ENCODE measurements around the gene TSPAN12. TPM values are rescaled to one million over a fixed set of nuclear protein-coding genes. Genes with fewer than 3 reads are reported as not detected.

Gene TSPAN12
- polyA plus RNA-seq, 2 of the 4 experiments (the other 2 are of a cell fraction), result 0.62 to 0.98 TPM

GRCh38 chr7:120860156-120860555, 2.2 kb upstream of the TSPAN12 start:
- H3K4me3 ChIP-seq, result no peak overlapping the region
- H3K27ac ChIP-seq, result no peak overlapping the region
- no peak overlapping the region for H3K4me2 ChIP-seq
- ATAC-seq (no peak), FAIRE-seq (no peak), DNase-seq (ENCODE audit: low read depth in 1 of 2, low spot score in 1 of 2) (no peak)
- CTCF ChIA-PET, result interaction anchor here (1.0 to 1.8 kb wide), 3 partner anchors 18 to 128 kb away, joined by 3 to 4 read pairs (median 4); no protein-coding TSS in a partner anchor
- H3K9me3 ChIP-seq, result no peaks in the 10 kb centered on the region
- POLR2A ChIA-PET, result no interaction called here
- H3K4me1 ChIP-seq, result peaks cover 4% of the 10 kb centered on the region; the same call in 1 of the 3 replicates
- 43% methylated on average over 2 of the region's 2 CpGs for WGBS (ENCODE audit: missing lambda C conversion rate)
- TF ChIP-seq CEBPB (IDR thresholded peaks at IDR 0.05), result no peak
- TF ChIP-seq JUN (IDR thresholded peaks at IDR 0.05), result no peak
- TF ChIP-seq SMC3 (IDR thresholded peaks at IDR 0.05), result no peak
- TF ChIP-seq POLR2AphosphoS2 (conservative IDR thresholded peaks at IDR 0.05; ENCODE audit: low read length), result no peak
- TF ChIP-seq KDM5A (IDR thresholded peaks at IDR 0.05), result no peak
- no peak for TF ChIP-seq EHF (CRISPR knock-in tag; IDR thresholded peaks at IDR 0.05)
- no peak for TF ChIP-seq KDM1A (IDR thresholded peaks at IDR 0.05; ENCODE audit: low read depth)
- TF ChIP-seq ZNF302 (CRISPR knock-in tag; IDR thresholded peaks at IDR 0.05), result no peak
- no peak for TF ChIP-seq ELK1 (IDR thresholded peaks at IDR 0.05; ENCODE audit: low read depth, low read length)
- TF ChIP-seq HMGXB4 (CRISPR knock-in tag; IDR thresholded peaks at IDR 0.05; ENCODE audit: borderline replicate concordance), result no peak
- TF ChIP-seq CBX2 (IDR thresholded peaks at IDR 0.05; ENCODE audit: borderline replicate concordance, low read depth), result no peak

- Histone ChIP-seq H3K27ac (no peak overlapping the region), H3K4me3 (no peak overlapping the region), H3K4me1 (peaks cover 4% of the 10 kb centered on the region; the same call in 1 of the 3 replicates), H3K4me2 (no peak overlapping the region), H3K9me3 (no peaks in the 10 kb centered on the region)
- no peak for TF ChIP-seq CBX8 (IDR thresholded peaks at IDR 0.05)
- TF ChIP-seq SREBF2 (IDR thresholded peaks at IDR 0.05), result no peak
- ChIA-PET CTCF (interaction anchor here (1.6 to 1.8 kb wide), 2 partner anchors 18 to 54 kb away, joined by 4 read pairs; no protein-coding TSS in a partner anchor), POLR2A (no interaction called here)
- FAIRE-seq (no peak), DNase-seq (ENCODE audit: low read depth in 1 of 2, low spot score in 1 of 2) (no peak), ATAC-seq (no peak)
- 47% methylated on average over 6 of the region's 6 CpGs for WGBS (ENCODE audit: missing lambda C conversion rate)
Measured at GRCh38 chr7:120859459-120859858, 1.5 kb upstream of the TSPAN12 start.

GRCh38 chr7:120856621-120857352, 1.2 kb downstream of the TSPAN12 start:
- DNase-seq (ENCODE audit: low read depth in 1 of 2, low spot score in 1 of 2), result peak; percentile 29 to 39
- WGBS (ENCODE audit: missing lambda C conversion rate), result 17% methylated on average over 29 of the region's 39 CpGs

More at GRCh38 chr7:120856621-120857352, 1.2 kb downstream of the TSPAN12 start:
- H3K4me2 ChIP-seq, result peak overlapping the region; percentile 74
- FAIRE-seq (no peak), ATAC-seq (peak; percentile 64 to 76)
- TF ChIP-seq NPAS2 (CRISPR knock-in tag; IDR thresholded peaks at IDR 0.05; ENCODE audit: borderline replicate concordance) (no peak), CTCF (IDR thresholded peaks at IDR 0.05) (no peak), RNF2 (IDR thresholded peaks at IDR 0.05; ENCODE audit: borderline replicate concordance, low read depth) (peak; percentile 56; the same call in 1 of the 2 replicates), FOSL2 (IDR thresholded peaks at IDR 0.05) (no peak), FOSL2 (CRISPR knock-in tag; IDR thresholded peaks at IDR 0.05) (no peak), ZFP36 (IDR thresholded peaks at IDR 0.05; ENCODE audit: borderline replicate concordance, partially characterized antibody) (no peak), PBX3 (IDR thresholded peaks at IDR 0.05) (no peak), MAX (IDR thresholded peaks at IDR 0.05) (peak; percentile 23; the same call in 1 of the 2 replicates), HEYL (CRISPR knock-in tag; IDR thresholded peaks at IDR 0.05) (no peak), NFE2L2 (conservative IDR thresholded peaks at IDR 0.05; ENCODE audit: low read length) (no peak), KDM1A (IDR thresholded peaks at IDR 0.05; ENCODE audit: low read depth) (no peak)
- no peaks in the 10 kb centered on the region for H3K9me3 ChIP-seq
- POLR2A ChIA-PET, result no interaction called here
- peak overlapping the region; percentile 65 for H3K4me3 ChIP-seq
- CTCF ChIA-PET, result interaction anchor here (1.2 to 2.7 kb wide), 3 partner anchors 9 to 61 kb away, joined by 3 to 7 read pairs (median 6); no protein-coding TSS in a partner anchor
- peaks cover 4% of the 10 kb centered on the region; the same call in 1 of the 3 replicates for H3K4me1 ChIP-seq
- peak overlapping the region in 1 of 2 experiments; percentile 83; a peak in 2 of 6 replicates for H3K27ac ChIP-seq

Measured in A549 (cell line).